ENCODE data around the gene COA8.
A peak's percentile ranks its signal among the peaks of the same experiment; 100 is the strongest.

The COA8 gene

DNA sequence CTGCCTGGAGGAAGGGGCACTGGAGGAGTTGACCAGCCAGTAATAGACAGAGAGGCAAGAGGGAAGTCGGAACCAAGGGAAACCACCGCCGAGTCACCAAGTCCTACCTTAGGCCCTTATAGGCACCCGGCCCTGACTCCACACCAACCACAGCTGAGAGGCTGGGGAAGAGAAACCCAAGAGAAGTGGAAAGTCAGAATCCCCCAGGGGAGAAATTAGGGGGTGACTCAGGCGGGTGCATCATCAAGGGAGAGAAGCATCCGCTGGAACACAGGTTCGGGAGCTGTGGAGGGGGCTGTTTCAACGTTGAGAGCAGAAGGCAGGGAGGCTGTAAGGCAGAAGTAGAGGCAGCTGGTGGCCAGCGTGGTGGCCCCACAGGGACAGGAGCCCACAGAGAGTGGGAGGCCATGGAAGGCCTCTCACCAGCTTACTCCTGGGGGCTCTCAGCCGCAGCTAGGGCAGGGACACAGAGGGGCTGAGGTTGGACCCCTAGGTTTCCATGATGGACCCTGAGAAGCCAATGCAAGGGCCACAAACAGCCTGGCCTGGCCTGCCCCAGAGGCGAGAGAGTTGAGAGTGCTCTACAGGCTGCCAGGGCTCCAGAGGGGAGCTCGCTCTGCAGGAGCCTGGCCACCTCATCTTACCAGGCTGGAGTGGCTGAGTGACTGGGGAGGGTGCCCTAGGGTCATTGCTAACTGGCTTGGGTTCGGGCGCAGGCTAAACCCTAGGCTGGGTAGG is 35.2 kb upstream of the COA8 start:
- TF ChIP-seq, protein P1, sequence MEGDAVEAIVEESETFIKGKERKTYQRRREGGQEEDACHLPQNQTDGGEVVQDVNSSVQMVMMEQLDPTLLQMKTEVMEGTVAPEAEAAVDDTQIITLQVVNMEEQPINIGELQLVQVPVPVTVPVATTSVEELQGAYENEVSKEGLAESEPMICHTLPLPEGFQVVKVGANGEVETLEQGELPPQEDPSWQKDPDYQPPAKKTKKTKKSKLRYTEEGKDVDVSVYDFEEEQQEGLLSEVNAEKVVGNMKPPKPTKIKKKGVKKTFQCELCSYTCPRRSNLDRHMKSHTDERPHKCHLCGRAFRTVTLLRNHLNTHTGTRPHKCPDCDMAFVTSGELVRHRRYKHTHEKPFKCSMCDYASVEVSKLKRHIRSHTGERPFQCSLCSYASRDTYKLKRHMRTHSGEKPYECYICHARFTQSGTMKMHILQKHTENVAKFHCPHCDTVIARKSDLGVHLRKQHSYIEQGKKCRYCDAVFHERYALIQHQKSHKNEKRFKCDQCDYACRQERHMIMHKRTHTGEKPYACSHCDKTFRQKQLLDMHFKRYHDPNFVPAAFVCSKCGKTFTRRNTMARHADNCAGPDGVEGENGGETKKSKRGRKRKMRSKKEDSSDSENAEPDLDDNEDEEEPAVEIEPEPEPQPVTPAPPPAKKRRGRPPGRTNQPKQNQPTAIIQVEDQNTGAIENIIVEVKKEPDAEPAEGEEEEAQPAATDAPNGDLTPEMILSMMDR (IDR thresholded peaks at IDR 0.05; ENCODE audit: insufficient read depth, low read depth, low read length, missing control alignments): no peak
- peak; percentile 81 for DNase-seq (ENCODE audit: low read depth)
- peak overlapping the region; percentile 67 for H3K4me3 ChIP-seq (ENCODE audit: low read depth, low read length)

DNA sequence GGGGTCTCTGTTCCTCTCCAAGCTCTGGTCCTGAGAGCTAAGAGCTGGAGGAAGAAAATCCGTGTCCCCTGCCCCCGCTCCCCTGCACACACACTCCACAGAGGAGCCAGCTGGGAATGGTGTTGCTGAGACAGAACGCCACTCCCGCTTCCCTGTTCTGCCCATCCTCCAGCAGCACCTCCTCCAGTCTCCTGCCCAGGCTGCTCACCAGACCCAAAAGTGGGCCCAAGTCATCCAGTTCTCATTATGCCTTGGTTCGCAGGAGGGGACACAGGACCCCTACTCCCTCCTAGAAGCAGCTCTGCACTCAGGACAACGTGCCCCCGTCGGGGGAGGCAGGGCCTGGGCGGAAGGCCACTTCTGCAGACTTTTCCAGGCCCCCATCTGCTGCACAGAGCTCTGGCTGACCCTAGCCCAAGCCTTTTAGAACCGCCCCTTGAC is 34.6 kb upstream of the COA8 start:
- DNase-seq (ENCODE audit: low read depth): no peak
- TF ChIP-seq, protein P1 (IDR thresholded peaks at IDR 0.05; ENCODE audit: insufficient read depth, low read depth, low read length, missing control alignments): no peak
- peak overlapping the region; percentile 67 for H3K4me3 ChIP-seq (ENCODE audit: low read depth, low read length)

DNA sequence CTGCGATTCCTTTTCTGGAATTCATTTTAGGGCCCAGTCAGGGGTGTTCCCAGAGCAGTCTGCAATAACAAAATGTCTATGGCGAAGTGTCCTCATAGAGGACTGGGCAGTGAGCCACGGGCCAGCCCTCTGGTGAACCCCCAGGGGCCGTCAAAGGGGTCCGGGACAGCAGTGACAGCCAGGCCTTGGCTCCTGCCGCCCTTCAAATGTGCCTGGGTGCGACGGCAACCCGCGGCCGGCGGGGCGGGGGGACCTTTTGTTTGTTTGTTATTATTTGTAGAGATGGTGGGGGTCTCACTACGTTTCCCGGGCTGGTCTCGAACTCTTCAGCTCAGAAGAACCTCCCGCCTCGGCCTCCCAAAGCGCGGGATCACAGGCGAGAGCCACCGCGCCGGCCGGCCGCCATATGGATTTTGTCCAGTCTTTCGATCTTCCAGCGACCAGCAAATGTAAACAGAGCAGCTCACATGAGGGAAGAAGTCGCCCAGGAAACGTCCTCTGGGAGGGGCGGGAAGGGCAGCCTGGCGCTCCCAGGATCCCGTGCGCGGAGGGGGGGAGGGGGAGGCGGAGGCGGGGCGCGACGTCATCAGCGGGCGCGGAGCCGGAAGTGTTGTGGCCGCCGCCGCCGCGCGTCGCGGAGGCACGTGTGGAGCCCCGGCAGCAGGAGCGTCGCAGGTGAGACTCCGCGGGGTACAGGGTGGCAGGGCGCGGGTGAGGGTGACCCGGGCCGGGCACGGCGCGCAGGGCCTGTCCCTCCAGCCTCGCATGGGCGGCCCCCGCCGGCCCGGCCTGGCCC is 34.0 kb upstream of the COA8 start, which contains the start of gene TRMT61A:
TRMT61A (plus strand) TSS at position 610 of the 796 bp plus-strand sequence. CDS start 783 bp downstream, outside the sequence.
- peak within 1 kb of the TSS; percentile 67 for H3K4me3 ChIP-seq (ENCODE audit: low read depth, low read length)
- TF ChIP-seq, protein P1 (IDR thresholded peaks at IDR 0.05; ENCODE audit: insufficient read depth, low read depth, low read length, missing control alignments): no peak
- DNase-seq (ENCODE audit: low read depth): peak; percentile 87

DNA sequence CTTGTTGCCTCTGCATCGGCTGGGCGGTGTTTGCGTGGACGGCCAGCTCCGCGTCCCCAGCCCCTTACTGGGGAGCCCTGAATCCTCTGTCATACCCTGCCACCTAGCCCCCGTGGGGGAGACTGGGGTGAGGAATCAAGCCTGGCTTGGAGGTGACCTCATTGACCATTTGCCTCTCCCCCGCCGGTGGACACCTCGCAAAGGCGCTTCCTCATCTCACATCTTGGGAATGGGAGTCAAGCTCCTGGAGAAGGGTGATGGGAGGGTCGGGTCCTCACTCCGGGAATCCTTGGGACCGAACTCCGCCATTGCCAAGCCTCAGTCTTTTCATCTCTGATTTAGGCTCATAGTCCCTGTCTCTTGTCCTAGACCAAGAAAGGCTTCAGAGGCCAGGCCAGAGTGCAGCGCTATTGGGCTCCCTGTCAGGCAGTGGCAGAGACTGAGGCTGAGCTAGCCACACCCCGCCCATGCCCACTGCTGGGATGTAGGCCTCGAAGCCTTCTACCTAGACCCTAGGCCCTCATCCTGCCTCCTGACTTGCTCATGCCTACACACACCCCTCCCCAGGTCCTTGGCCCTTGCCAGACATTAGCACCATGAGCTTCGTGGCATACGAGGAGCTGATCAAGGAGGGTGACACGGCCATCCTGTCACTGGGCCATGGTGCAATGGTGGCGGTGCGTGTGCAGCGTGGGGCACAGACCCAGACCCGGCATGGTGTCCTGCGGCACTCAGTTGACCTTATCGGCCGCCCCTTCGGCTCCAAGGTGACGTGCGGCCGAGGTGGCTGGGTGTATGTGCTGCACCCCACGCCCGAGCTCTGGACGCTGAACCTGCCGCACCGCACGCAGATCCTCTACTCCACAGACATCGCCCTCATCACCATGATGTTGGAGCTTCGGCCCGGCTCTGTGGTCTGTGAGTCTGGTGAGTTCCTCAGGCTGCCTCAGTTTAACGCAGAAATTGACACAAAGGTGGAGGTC is 33.1 kb upstream of the COA8 start:
- no peak for DNase-seq (ENCODE audit: low read depth)
- TF ChIP-seq, protein P1 (IDR thresholded peaks at IDR 0.05; ENCODE audit: insufficient read depth, low read depth, low read length, missing control alignments): no peak
- H3K4me3 ChIP-seq (ENCODE audit: low read depth, low read length): peak overlapping the region; percentile 67

DNA sequence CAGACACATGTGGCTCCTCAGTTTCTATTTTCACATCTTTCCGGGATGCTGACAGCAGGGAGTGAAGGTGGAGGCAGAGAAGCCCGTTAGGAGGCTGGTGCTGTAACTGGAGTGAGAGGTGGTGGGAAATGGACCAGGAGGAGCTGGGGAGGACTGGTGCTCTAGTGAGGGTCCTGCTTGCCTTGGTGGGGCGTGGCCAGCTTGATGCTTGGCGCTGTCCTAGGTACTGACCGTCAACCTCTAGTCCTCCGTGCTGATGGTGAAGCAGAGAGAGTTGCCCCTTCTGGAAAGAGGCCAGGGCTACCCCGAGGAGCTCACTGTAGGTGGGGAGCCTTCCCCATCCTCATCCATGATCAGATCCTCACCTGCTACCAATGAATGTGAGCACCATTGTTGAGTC is 32.4 kb upstream of the COA8 start:
- H3K4me3 ChIP-seq (ENCODE audit: low read depth, low read length): peak overlapping the region; percentile 67; the same call in 1 of the 2 replicates
- no peak for DNase-seq (ENCODE audit: low read depth)

DNA sequence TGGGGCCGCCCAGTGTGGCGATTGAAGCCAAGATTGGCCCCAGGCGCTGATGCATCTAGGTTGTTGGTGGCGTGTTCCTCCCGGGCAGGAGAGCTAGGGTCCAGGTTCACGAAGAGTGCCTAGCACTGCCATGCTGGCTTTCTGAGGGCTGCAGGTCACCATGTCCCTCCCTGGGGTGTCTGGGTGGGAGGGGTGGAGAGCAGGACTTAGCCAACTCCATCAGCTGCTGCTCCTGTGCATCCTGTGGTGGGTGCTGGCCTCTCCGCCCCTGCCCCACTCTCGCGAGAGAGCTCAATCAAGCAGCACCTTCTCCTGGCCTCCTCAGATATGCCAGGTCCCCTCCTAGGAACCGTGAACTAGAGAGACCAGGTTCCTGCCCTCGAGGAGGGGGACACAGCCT is 31.9 kb upstream of the COA8 start:
- no peak for DNase-seq (ENCODE audit: low read depth)
- no peak overlapping the region for H3K4me3 ChIP-seq (ENCODE audit: low read depth, low read length)
- TF ChIP-seq, protein P1 (IDR thresholded peaks at IDR 0.05; ENCODE audit: insufficient read depth, low read depth, low read length, missing control alignments): no peak

More for the DNA sequence above, 32.4 kb upstream of the COA8 start:
- TF ChIP-seq, protein P1 (IDR thresholded peaks at IDR 0.05; ENCODE audit: insufficient read depth, low read depth, low read length, missing control alignments): no peak

Data from GM12865 (cell line).